Fibroblast of villous mesenchyme (primary cell): ENCODE measurements around the gene SPG7. TPM values are rescaled to one million over a fixed set of nuclear protein-coding genes. Genes with fewer than 3 reads are reported as not detected.

Experiments used
- DNase-seq: peaks from one replicate; pipeline ENCODE4 v3.0.0-alpha.2; 2010; ENCODE audit warnings: low read depth
- H3K4me3 ChIP-seq: 2 replicates; pipeline ENCODE4 v1.5.1; 2011; ENCODE audit warnings: low read depth, mild to moderate bottlenecking, low read length
- total RNA-seq: library from RNA; depleted of rRNA; stranded (reverse); fragments of >200 nt; gene quantifications from 2 replicates; pipeline ENCODE4 v1.2.3, GENCODE V29; 2012
- TF ChIP-seq, protein P1 (sequence below): IDR thresholded peaks from 2 replicates; pipeline ENCODE4 v1.5.1; 2012; ENCODE audit warnings: low read depth, mild to moderate bottlenecking, low read length; ENCODE audit not compliant: insufficient read depth

SPG7 gene
- total RNA-seq, 1 donor, result 108 TPM

DNA sequence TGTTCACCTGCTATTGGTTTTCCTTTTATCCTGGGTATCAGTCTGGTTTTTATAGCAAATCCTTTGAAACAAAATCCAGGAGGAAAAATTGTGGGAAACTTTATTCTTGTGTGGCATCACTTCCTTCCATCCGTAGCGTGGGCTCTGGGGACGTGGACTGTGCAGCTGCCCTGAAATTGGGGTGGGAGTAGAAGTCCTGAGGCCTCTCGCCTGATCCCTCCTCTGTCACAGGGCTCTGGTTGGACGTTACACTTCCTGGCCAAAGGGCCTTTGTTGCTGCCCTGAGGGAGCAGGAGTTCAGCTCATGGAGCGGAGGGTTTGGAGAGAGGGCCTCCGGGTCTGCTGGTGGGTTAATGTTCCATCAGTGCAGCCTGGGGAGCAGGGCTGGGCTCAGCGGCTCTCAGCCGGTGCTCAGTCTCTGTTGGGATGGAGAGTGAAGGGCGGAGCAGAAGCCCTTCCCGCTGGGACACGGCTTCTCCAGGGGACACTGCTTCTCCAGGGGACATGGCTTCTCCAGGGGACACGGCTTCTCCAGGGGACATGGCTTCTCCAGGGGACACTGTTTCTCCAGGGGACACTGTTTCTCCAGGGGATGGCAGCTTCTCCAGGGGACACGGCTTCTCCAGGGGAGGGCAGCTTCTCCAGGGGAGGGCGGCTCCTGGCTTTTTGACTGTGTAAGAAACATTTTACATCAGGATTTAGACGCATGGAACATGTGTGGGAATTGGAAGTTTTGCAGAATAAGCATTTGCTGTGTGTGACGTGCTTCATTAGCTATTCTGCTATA lies 37.0 kb downstream of the SPG7 start:
- no peak for DNase-seq
- TF ChIP-seq, protein P1, sequence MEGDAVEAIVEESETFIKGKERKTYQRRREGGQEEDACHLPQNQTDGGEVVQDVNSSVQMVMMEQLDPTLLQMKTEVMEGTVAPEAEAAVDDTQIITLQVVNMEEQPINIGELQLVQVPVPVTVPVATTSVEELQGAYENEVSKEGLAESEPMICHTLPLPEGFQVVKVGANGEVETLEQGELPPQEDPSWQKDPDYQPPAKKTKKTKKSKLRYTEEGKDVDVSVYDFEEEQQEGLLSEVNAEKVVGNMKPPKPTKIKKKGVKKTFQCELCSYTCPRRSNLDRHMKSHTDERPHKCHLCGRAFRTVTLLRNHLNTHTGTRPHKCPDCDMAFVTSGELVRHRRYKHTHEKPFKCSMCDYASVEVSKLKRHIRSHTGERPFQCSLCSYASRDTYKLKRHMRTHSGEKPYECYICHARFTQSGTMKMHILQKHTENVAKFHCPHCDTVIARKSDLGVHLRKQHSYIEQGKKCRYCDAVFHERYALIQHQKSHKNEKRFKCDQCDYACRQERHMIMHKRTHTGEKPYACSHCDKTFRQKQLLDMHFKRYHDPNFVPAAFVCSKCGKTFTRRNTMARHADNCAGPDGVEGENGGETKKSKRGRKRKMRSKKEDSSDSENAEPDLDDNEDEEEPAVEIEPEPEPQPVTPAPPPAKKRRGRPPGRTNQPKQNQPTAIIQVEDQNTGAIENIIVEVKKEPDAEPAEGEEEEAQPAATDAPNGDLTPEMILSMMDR, result no peak
- H3K4me3 ChIP-seq, result no peak overlapping the region

DNA sequence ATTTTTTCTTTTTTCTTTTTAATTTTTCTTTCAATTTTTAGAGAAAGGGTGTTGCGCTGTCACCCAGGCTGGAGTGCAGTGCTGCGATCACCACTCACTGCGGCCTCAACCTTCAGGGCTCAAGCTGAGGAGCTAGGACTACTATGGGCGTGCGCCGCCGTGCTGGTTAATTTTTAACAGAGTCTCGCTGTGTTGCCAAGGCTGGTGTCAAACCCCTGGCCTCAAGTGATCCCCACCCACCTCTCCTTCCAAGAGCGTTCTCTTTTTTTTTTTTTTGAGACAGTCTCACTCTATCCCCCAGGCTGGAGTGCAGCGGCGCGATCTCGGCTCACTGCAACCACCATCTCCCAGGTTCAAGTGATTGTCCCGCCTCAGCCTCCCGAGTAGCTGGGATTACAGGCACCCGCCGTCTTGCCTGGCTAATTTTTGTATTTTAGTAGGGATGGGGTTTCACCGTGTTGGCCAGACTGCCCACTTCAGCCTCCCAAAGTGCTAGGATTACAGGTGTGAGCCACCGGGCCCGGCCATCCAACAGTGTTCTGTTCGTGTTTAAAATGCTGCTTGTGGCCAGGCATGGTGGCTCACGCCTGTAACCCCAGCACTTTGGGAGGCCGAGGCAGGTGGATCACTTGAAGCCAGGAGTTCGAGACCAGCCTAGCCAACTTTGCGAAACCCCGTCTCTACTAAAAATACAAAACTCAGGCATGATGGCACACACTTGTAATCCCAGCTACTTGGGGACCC lies 37.8 kb downstream of the SPG7 start:
- TF ChIP-seq, protein P1, result no peak
- no peak for DNase-seq
- H3K4me3 ChIP-seq, result no peak overlapping the region

DNA sequence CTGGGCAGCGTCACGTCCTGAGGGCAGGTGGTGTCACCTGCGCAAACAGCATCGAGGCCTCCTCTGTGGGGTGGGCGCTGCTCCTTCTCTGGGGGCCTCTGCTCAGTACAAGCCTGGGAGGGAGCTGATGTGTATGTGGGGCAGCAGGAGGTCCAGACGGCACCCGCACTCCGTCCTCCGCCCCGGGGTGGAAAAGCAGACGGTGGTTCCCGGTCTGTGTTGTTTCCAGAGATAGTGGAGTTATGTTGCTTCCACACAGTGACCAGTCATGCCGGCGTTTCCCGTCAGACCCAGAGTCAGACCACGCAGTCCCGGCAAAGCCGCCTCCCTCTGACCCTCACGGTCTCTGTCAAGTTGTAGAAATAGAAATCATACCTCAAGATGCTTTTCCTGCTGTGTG lies 38.6 kb downstream of the SPG7 start:
- H3K4me3 ChIP-seq, result no peak overlapping the region
- TF ChIP-seq, protein P1, result no peak
- DNase-seq, result no peak

DNA sequence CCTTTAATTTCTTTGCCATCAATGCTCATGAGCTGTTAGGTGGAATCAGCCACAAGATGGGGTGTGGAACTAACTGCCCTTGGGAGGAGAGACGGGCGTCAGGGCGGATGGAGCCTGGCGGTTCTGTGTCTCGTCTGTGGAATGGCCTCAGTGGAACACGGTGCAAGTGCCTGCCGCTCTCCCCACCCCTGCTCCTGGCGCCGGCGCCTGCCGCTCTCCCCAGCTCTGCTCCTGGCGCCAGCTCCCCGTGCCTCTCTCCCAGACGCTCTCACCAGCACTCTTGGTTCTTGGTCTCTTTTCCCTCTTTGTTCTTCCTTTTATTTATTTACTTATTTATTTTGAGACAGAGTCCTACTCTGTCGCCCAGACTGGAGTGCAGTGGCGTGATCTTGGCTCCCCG lies 39.1 kb downstream of the SPG7 start:
- TF ChIP-seq, protein P1, result no peak
- no peak for DNase-seq

DNA sequence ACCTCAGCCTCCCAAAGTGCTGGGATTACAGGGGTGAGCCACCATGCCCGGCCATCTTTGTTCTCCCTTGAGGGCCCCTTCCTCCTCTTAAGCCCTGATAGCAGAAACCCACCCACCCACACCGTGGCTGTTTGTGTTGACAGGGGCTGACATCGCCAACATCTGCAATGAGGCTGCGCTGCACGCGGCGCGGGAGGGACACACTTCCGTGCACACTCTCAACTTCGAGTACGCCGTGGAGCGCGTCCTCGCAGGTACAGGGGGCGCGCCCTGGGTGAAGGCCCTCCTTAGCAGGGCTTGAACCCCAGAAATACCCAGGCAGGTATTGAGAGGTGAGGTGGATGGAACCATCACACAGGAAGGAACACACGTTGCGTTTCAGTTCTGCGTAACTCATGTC lies 39.7 kb downstream of the SPG7 start:
- no peak for DNase-seq
- TF ChIP-seq, protein P1, result no peak
- no peak overlapping the region for H3K4me3 ChIP-seq

More for the DNA sequence above, 39.1 kb downstream of the SPG7 start:
- H3K4me3 ChIP-seq, result no peak overlapping the region

DNA sequence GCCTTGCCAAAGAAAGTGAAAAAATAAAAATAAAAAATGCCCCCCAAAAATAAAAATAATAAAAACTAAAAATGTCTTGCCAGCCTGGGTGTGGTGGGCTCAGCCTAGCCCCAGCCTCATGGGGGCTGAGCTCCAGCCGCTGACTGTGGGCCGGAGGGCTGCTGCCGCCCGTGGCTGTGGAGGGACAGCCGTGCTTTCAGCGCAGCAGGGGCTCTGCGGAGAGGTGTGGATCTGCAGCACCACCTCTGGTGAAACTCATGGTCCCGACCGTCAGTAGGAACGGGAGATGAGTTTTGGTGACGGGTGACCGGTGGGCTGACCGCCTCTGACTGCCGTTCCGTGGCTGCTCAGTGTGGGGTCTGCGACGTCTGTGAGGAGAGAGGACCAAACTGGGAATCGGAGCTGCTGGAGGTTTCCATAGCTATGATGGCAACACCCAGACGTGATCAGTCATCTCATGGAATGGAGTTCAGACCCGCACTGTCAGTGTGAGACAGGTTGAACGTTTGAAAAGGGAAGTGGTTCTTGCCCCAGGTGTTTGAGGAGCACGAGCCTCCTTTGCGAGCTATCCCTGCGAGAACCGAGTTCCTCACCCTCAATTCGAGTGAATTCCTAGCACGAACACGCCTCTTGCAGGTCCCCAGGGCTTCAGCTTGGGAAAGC lies 40.3 kb downstream of the SPG7 start:
- DNase-seq, result no peak
- TF ChIP-seq, protein P1, result no peak
- no peak overlapping the region for H3K4me3 ChIP-seq
